HepG2 (cell line): ENCODE measurements around the gene ZFHX3. TPM values are rescaled to one million over a fixed set of nuclear protein-coding genes. Genes with fewer than 3 reads are reported as not detected.

Experiments
- ATF7 ChIP-seq, 2 experiments: fragments of 450-650 bp in 1 of 2; sonication (generic) in 1 of 2; formaldehyde crosslinking in 1 of 2; IDR thresholded peaks; 2 replicates each; pipeline versions ENCODE4 v1.4.0 to v1.6.1; 2016 to 2020; ENCODE audit warnings: antibody characterized with exemption in 1 of 2, mild to moderate bottlenecking in 1 of 2, missing genetic modification reagents in 1 of 2
- ETV5 ChIP-seq: IDR thresholded peaks from 2 replicates; pipeline ENCODE4 v1.6.1; 2018; ENCODE audit warnings: missing biosample characterization, missing genetic modification reagents, inconsistent platforms, borderline replicate concordance
- KAT7 ChIP-seq: IDR thresholded peaks from 2 replicates; pipeline ENCODE4 v1.6.1; 2018; ENCODE audit warnings: borderline replicate concordance, missing compliant biosample characterization
- KDM5A ChIP-seq: fragments of 200-600 bp; sonication (generic); IDR thresholded peaks from 2 replicates; pipeline ENCODE4 v1.7.0; 2018; ENCODE audit warnings: antibody characterized with exemption, mild to moderate bottlenecking, low read length, borderline replicate concordance
- KDM6A ChIP-seq: IDR thresholded peaks from 2 replicates; pipeline ENCODE4 v1.6.1; 2016; ENCODE audit warnings: low read depth
- KMT2A ChIP-seq: sonication (generic); formaldehyde crosslinking; IDR thresholded peaks from 2 replicates; pipeline ENCODE4 v1.4.0; 2020; ENCODE audit warnings: missing genetic modification reagents
- MEIS2 ChIP-seq: sonication (generic); formaldehyde crosslinking; IDR thresholded peaks from 2 replicates; pipeline ENCODE4 v1.9.0; 2021; ENCODE audit warnings: mild to moderate bottlenecking, missing genetic modification reagents
- PHF8 ChIP-seq: sonication (generic); formaldehyde crosslinking; IDR thresholded peaks from 2 replicates; pipeline ENCODE4 v1.5.0; 2020; ENCODE audit warnings: missing genetic modification reagents
- RARA ChIP-seq: IDR thresholded peaks from 2 replicates; pipeline ENCODE4 v1.6.1; 2016; ENCODE audit warnings: missing genetic modification reagents, missing compliant biosample characterization
- RBAK ChIP-seq: sonication (generic); formaldehyde crosslinking; IDR thresholded peaks from 2 replicates; pipeline ENCODE4 v1.5.1; 2020; ENCODE audit warnings: mild to moderate bottlenecking, missing genetic modification reagents
- RCOR2 ChIP-seq: IDR thresholded peaks from 2 replicates; pipeline ENCODE4 v1.6.1; 2016; ENCODE audit warnings: missing biosample characterization, missing genetic modification reagents
- TARDBP ChIP-seq: sonication (generic); formaldehyde crosslinking; IDR thresholded peaks from 2 replicates; pipeline ENCODE4 v1.8.0; 2022; ENCODE audit warnings: mild to moderate bottlenecking, missing genetic modification reagents
- ZBTB7A ChIP-seq: sonication (generic); formaldehyde crosslinking; IDR thresholded peaks from 2 replicates; pipeline ENCODE4 v1.8.0; 2022; ENCODE audit warnings: mild to moderate bottlenecking, missing genetic modification reagents
- ZC3H13 ChIP-seq: sonication (generic); formaldehyde crosslinking; IDR thresholded peaks from 2 replicates; pipeline ENCODE4 v1.8.1; 2023; ENCODE audit warnings: mild to moderate bottlenecking, missing genetic modification reagents, moderate library complexity
- ZNF160 ChIP-seq: sonication (generic); formaldehyde crosslinking; IDR thresholded peaks from 2 replicates; pipeline ENCODE4 v1.8.0; 2022; ENCODE audit warnings: mild to moderate bottlenecking, inconsistent platforms, missing genetic modification reagents
- ZNF556 ChIP-seq: sonication (generic); formaldehyde crosslinking; IDR thresholded peaks from 2 replicates; pipeline ENCODE4 v1.4.0; 2020; ENCODE audit warnings: mild to moderate bottlenecking, missing genetic modification reagents, borderline replicate concordance
- ZNF558 ChIP-seq: sonication (generic); formaldehyde crosslinking; IDR thresholded peaks from 2 replicates; pipeline ENCODE4 v1.9.0; 2022; ENCODE audit warnings: mild to moderate bottlenecking, missing genetic modification reagents, borderline replicate concordance
- polyA plus RNA-seq, 8 experiments: library from polyadenylated mRNA; depleted of rRNA in 3 of 8; stranded (reverse) in 7 of 8; unstranded in 1 of 8; fragments of >200 nt; fragmentation: Illumina TruSeq in 4 of 8; extraction: Trizol in 4 of 8; gene quantifications; 2 replicates each; pipeline versions ENCODE4 v1.2.1 to v1.2.3, GENCODE V29; 2011 to 2016; ENCODE audit warnings: low read depth in 4 of 8, missing spikeins in 1 of 8, mixed read lengths in 1 of 8; ENCODE audit not compliant: insufficient read depth in 1 of 8
- total RNA-seq, 5 experiments: library from RNA; depleted of rRNA; stranded (reverse); fragments of >200 nt; fragmentation: Illumina TruSeq; extraction: Trizol; gene quantifications; 2 replicates each; pipeline ENCODE4 v1.2.3, GENCODE V29; 2016; ENCODE audit warnings: low read depth in 1 of 5
- TF ChIP-seq, protein P1 (sequence below): sonication (generic); formaldehyde crosslinking; IDR thresholded peaks from 2 replicates; pipeline ENCODE4 v1.8.0; 2022; ENCODE audit warnings: mild to moderate bottlenecking, missing genetic modification reagents
- TF ChIP-seq, protein P2 (sequence below): sonication (generic); formaldehyde crosslinking; IDR thresholded peaks from 2 replicates; pipeline ENCODE4; 2020; ENCODE audit warnings: missing genetic modification reagents, mild to moderate bottlenecking, borderline replicate concordance
- TF ChIP-seq, protein P3 (sequence below): IDR thresholded peaks from 2 replicates; pipeline ENCODE4 v1.6.1; 2012; ENCODE audit warnings: low read depth, low read length, improper control_type of control experiment
- TF ChIP-seq, protein P4 (sequence below), 2 experiments: fragments of 450-650 bp in 1 of 2; sonication (generic) in 1 of 2; formaldehyde crosslinking; IDR thresholded peaks; 2 replicates each; pipeline versions ENCODE4 v1.5.0 to v1.8.0; 2020 to 2022; ENCODE audit warnings: mild to moderate bottlenecking in 1 of 2, missing genetic modification reagents in 1 of 2
- TF ChIP-seq, protein P5 (sequence below): IDR thresholded peaks from 2 replicates; pipeline ENCODE4 v1.6.1; 2012; ENCODE audit warnings: inconsistent platforms

Gene ZFHX3
- total and polyA plus RNA-seq, 2 of the 13 experiments (the other 11 are each of a cell fraction or from before 2014, with no cell fraction given), result 5.0 to 6.0 TPM

DNA sequence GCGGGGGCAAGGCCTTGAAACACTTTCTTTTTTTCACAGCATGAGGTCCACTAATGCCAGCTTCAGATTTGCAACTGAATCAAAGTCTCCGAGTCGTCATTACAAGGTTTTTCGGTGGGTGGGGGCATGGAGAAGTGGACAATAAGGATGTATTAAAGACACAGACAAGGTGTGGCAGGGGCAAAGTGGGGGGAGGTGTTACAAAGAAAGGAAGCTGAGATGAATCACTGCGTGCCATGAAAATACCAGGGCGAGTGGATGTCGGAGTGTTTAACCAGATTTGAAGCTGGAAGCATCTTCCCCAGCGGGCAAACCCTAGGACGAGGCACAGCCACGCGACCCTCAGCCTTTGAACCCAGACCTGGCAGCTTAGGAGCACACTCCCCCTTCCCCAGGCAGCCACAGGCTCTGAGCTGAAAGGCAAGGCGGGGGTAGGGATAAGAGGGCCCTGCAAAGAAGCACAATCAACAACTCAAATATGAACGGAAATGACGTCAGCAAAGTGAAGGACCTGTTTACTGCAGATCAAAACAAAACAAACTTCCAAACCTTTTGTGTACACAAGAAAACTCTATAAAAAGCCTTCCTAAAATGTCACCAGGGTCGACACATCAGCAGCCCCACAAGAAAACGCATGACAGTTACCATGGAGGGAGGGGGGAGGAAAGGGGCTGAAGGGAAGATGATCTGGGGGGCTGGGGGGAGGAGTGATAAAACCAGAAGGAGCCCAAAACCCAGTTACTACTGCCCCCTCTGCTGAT, 5.6 kb upstream of the ZFHX3 start (continued):
- peak; percentile 74 for TF ChIP-seq RARA (CRISPR knock-in tag)
- no peak for TF ChIP-seq ZC3H13 (CRISPR knock-in tag)
- TF ChIP-seq, protein P1, sequence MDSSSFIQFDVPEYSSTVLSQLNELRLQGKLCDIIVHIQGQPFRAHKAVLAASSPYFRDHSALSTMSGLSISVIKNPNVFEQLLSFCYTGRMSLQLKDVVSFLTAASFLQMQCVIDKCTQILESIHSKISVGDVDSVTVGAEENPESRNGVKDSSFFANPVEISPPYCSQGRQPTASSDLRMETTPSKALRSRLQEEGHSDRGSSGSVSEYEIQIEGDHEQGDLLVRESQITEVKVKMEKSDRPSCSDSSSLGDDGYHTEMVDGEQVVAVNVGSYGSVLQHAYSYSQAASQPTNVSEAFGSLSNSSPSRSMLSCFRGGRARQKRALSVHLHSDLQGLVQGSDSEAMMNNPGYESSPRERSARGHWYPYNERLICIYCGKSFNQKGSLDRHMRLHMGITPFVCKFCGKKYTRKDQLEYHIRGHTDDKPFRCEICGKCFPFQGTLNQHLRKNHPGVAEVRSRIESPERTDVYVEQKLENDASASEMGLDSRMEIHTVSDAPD (CRISPR knock-in tag), result peak; percentile 45; the same call in 1 of the 2 replicates
- TF ChIP-seq, protein P2, sequence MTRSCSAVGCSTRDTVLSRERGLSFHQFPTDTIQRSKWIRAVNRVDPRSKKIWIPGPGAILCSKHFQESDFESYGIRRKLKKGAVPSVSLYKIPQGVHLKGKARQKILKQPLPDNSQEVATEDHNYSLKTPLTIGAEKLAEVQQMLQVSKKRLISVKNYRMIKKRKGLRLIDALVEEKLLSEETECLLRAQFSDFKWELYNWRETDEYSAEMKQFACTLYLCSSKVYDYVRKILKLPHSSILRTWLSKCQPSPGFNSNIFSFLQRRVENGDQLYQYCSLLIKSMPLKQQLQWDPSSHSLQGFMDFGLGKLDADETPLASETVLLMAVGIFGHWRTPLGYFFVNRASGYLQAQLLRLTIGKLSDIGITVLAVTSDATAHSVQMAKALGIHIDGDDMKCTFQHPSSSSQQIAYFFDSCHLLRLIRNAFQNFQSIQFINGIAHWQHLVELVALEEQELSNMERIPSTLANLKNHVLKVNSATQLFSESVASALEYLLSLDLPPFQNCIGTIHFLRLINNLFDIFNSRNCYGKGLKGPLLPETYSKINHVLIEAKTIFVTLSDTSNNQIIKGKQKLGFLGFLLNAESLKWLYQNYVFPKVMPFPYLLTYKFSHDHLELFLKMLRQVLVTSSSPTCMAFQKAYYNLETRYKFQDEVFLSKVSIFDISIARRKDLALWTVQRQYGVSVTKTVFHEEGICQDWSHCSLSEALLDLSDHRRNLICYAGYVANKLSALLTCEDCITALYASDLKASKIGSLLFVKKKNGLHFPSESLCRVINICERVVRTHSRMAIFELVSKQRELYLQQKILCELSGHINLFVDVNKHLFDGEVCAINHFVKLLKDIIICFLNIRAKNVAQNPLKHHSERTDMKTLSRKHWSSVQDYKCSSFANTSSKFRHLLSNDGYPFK (CRISPR knock-in tag), result peak; percentile 51; the same call in 1 of the 2 replicates
- no peak for TF ChIP-seq KDM5A
- TF ChIP-seq MEIS2, result peak; percentile 51; the same call in 1 of the 2 replicates
- peak; percentile 78; the same call in 1 of the 2 replicates for TF ChIP-seq TARDBP (CRISPR knock-in tag)
- TF ChIP-seq, protein P3, sequence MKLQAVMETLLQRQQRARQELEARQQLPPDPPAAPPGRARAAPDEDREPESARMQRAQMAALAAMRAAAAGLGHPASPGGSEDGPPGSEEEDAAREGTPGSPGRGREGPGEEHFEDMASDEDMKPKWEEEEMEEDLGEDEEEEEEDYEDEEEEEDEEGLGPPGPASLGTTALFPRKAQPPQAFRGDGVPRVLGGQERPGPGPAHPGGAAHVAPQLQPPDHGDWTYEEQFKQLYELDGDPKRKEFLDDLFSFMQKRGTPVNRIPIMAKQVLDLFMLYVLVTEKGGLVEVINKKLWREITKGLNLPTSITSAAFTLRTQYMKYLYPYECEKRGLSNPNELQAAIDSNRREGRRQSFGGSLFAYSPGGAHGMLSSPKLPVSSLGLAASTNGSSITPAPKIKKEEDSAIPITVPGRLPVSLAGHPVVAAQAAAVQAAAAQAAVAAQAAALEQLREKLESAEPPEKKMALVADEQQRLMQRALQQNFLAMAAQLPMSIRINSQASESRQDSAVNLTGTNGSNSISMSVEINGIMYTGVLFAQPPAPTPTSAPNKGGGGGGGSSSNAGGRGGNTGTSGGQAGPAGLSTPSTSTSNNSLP, result 0 out of 2 replicates have a peak, but pooled peaks have one; percentile 14
- peak; percentile 79; the same call in 1 of the 2 replicates for TF ChIP-seq ETV5 (CRISPR knock-in tag)
- TF ChIP-seq PHF8 (CRISPR knock-in tag), result peak; percentile 38; the same call in 1 of the 2 replicates
- TF ChIP-seq, protein P4, sequence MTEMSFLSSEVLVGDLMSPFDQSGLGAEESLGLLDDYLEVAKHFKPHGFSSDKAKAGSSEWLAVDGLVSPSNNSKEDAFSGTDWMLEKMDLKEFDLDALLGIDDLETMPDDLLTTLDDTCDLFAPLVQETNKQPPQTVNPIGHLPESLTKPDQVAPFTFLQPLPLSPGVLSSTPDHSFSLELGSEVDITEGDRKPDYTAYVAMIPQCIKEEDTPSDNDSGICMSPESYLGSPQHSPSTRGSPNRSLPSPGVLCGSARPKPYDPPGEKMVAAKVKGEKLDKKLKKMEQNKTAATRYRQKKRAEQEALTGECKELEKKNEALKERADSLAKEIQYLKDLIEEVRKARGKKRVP (CRISPR knock-in tag; IDR thresholded peaks at IDR 0.05), result peak in 1 of 2 experiments; percentile 41; a peak in 1 of 4 replicates
- TF ChIP-seq KMT2A, result peak; percentile 84; the same call in 1 of the 2 replicates
- TF ChIP-seq RBAK (CRISPR knock-in tag), result 0 out of 2 replicates have a peak, but pooled peaks have one; percentile 8
- TF ChIP-seq ZNF556 (CRISPR knock-in tag), result peak; percentile 76; the same call in 1 of the 2 replicates
- TF ChIP-seq ATF7 (IDR thresholded peaks at IDR 0.05), result peak; percentile 98
- TF ChIP-seq ATF7 (CRISPR knock-in tag; IDR thresholded peaks at IDR 0.05), result peak; percentile 85; the same call in 1 of the 2 replicates
- peak; percentile 36; the same call in 1 of the 2 replicates for TF ChIP-seq ZNF160 (CRISPR knock-in tag)
- TF ChIP-seq KDM6A (CRISPR knock-in tag), result peak; percentile 72
- TF ChIP-seq ZNF558, result 0 out of 2 replicates have a peak, but pooled peaks have one; percentile 40
- peak; percentile 93; the same call in 1 of the 2 replicates for TF ChIP-seq ZBTB7A (CRISPR knock-in tag)
- TF ChIP-seq RCOR2 (CRISPR knock-in tag), result peak; percentile 36; the same call in 1 of the 2 replicates
- peak; percentile 64; the same call in 1 of the 2 replicates for TF ChIP-seq KAT7 (CRISPR knock-in tag)
- TF ChIP-seq, protein P5, sequence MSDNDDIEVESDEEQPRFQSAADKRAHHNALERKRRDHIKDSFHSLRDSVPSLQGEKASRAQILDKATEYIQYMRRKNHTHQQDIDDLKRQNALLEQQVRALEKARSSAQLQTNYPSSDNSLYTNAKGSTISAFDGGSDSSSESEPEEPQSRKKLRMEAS, result peak; percentile 82
